Measurements from ENCODE around the gene CDK5RAP2.

- TF ChIP-seq CTCF (IDR thresholded peaks at IDR 0.05 in 8 of 11, conservative IDR thresholded peaks at IDR 0.05 in 3 of 11) (no peak), POLR2AphosphoS5 (IDR thresholded peaks at IDR 0.05) (peak in 1 of 3 donors; percentile 20), POLR2A (IDR thresholded peaks at IDR 0.05) (no peak)
Measured at GRCh38 chr9:120388003-120388855, 191.7 kb downstream of the CDK5RAP2 start.

All from spleen (tissue), 7 donors.